ENCODE data around the gene USE1.

USE1 gene

GRCh38 chr19:17205237-17206140 lies 9.7 kb upstream of the USE1 start:
- DNase-seq: peak; percentile 35

- no peak for DNase-seq
These were observed 8.2 kb upstream of the USE1 start for GRCh38 chr19:17206736-17207581.

GRCh38 chr19:17209126-17210036 lies 5.8 kb upstream of the USE1 start:
- DNase-seq: peak; percentile 44

- peak; percentile 28 for DNase-seq
These were observed 4.9 kb upstream of the USE1 start for GRCh38 chr19:17210296-17210695.

- no peak for DNase-seq
These were observed 3.4 kb upstream of the USE1 start for GRCh38 chr19:17211547-17212446.

GRCh38 chr19:17213334-17213733 lies 1.8 kb upstream of the USE1 start:
- no peak for DNase-seq

- no peak for DNase-seq
These were observed 540 bp upstream of the USE1 start for GRCh38 chr19:17214508-17215126.

GRCh38 chr19:17216058-17216670 lies 1.0 kb downstream of the USE1 start:
- DNase-seq: no peak

- DNase-seq: no peak
These were observed 4.1 kb downstream of the USE1 start for GRCh38 chr19:17219286-17219685.

- DNase-seq: peak; percentile 81
These were observed 5.1 kb downstream of the USE1 start for GRCh38 chr19:17220207-17220758.

GRCh38 chr19:17225053-17225452 lies 9.9 kb downstream of the USE1 start:
- DNase-seq: no peak

- peak; percentile 98 for DNase-seq
These were observed 11.1 kb downstream of the USE1 start, which contains the start of gene OCEL1 for GRCh38 chr19:17226002-17226933. TSS of gene OCEL1 (plus strand) at chr19:17226226. CDS start at chr19:17226248, 22 bp downstream.

GRCh38 chr19:17227798-17228367 lies 12.7 kb downstream of the USE1 start:
- no peak for DNase-seq

- DNase-seq: no peak
These were observed 14.7 kb downstream of the USE1 start for GRCh38 chr19:17229890-17230289.

- no peak for DNase-seq
These were observed 17.1 kb downstream of the USE1 start for GRCh38 chr19:17232258-17232657.

GRCh38 chr19:17234911-17235299 lies 19.7 kb downstream of the USE1 start:
- DNase-seq: peak; percentile 36

- peak; percentile 65 for DNase-seq
These were observed 20.3 kb downstream of the USE1 start for GRCh38 chr19:17235300-17235970.
